Erythroblast (primary cell): Measurements from ENCODE around the gene SALL4.

Experiments used
- GATA1 ChIP-seq: IDR thresholded peaks from 2 replicates; pipeline ENCODE4 v1.6.1; 2011; ENCODE audit warnings: low read depth, mild to moderate bottlenecking, control low read depth, low read length, moderate library complexity
- POLR2A ChIP-seq: IDR thresholded peaks from 2 replicates; pipeline ENCODE4 v1.6.1; 2011; ENCODE audit warnings: mild to moderate bottlenecking, low read length

DNA sequence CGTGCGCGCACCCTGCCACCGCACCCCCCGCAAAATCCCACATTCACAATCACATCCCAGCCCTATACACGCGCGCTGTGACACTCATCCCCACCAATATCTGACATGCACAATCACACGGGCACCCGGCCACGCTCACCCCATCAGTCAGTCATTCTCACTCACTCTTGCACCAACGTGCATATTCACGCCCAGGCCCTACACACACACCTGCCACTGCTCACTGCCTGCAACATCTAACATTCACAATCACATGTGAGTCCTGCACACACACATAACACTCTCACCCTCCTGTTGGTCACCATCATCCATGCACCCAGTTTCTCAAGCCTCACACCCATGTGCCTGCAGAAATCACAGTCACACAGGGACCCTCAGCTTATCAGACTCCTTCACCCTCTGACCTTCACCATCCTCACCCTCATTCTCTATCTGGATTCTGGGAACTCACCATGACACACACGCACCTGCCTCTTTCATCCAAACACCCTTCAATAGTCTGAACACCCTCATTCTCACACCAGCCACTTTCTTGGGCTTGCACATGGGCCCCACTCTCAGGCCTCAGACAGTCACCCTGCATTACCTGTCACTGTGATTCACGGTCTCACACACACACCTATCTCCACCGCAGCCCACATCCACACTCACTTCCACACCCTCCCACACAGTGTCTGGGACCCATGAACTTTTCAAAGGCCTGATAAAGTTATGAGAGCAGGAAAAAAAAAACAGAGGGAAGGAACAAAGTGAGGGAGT, 33.4 kb downstream of the SALL4 start:
- TF ChIP-seq POLR2A: no peak
- TF ChIP-seq GATA1: no peak
